ENCODE data around the gene HELB.

Gene HELB

DNA sequence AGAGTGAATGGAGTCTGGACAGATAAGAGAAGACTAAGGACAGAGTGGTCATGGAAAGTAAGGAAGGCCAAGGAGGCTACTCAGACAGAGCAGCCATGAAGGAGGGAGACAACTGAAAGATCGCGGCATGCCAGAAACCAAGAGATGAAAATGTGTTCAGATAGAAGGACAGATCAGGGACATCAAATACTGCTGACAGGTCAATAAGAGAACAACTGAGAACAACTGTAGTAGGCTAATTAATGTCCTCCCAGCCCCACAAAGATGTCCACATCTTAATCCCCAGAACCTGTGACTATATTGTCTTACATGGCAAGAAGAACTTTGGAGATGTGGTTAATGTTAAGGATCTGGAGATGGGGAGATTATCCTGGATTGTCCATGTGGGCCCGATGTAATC lies 15.0 kb upstream of the HELB start:
- H3K27ac ChIP-seq (ENCODE audit: poor library complexity, severe bottlenecking) = no peak overlapping the region

DNA sequence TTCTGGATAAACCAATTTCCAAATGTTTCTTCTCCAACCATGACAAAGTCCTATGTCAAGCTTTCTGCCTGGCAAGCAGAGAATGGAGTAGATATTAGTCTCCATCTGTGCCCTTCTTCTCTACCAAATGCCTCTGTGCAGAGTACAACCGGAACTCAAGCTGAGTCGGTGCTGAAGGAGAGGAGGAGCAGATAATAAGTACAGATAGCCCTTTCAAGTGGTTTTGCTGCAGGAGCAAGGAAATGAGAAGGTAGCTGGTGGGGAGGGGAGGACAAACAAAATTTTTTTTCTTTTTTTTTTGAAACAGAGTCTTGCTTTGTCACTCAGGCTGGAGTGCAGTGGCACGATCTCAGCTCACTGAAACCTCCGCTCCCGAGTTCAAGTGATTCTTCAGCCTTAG lies 14.2 kb upstream of the HELB start:
- Histone ChIP-seq H3K4me1 (ENCODE audit: insufficient read depth, poor library complexity, severe bottlenecking) (no peaks in the 10 kb centered on the region), H3K4me3 (ENCODE audit: severe bottlenecking) (no peak overlapping the region), H3K27ac (ENCODE audit: poor library complexity, severe bottlenecking) (no peak overlapping the region), H3K36me3 (ENCODE audit: low read depth) (no peaks in the 10 kb centered on the region), H3K27me3 (ENCODE audit: insufficient read depth, poor library complexity, severe bottlenecking) (no peaks in the 10 kb centered on the region), H3K9me3 (ENCODE audit: severe bottlenecking) (no peaks in the 10 kb centered on the region)
- TF ChIP-seq, protein P1, sequence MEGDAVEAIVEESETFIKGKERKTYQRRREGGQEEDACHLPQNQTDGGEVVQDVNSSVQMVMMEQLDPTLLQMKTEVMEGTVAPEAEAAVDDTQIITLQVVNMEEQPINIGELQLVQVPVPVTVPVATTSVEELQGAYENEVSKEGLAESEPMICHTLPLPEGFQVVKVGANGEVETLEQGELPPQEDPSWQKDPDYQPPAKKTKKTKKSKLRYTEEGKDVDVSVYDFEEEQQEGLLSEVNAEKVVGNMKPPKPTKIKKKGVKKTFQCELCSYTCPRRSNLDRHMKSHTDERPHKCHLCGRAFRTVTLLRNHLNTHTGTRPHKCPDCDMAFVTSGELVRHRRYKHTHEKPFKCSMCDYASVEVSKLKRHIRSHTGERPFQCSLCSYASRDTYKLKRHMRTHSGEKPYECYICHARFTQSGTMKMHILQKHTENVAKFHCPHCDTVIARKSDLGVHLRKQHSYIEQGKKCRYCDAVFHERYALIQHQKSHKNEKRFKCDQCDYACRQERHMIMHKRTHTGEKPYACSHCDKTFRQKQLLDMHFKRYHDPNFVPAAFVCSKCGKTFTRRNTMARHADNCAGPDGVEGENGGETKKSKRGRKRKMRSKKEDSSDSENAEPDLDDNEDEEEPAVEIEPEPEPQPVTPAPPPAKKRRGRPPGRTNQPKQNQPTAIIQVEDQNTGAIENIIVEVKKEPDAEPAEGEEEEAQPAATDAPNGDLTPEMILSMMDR (IDR thresholded peaks at IDR 0.05; ENCODE audit: poor library complexity, severe bottlenecking) = no peak
- DNase-seq (ENCODE audit: low spot score) (no peak), ATAC-seq (ENCODE audit: low read depth) (no peak)

More for the DNA sequence above, 15.0 kb upstream of the HELB start:
- Histone ChIP-seq H3K27me3 (ENCODE audit: insufficient read depth, poor library complexity, severe bottlenecking) (no peaks in the 10 kb centered on the region), H3K4me1 (ENCODE audit: insufficient read depth, poor library complexity, severe bottlenecking) (no peaks in the 10 kb centered on the region), H3K4me3 (ENCODE audit: severe bottlenecking) (no peak overlapping the region), H3K36me3 (ENCODE audit: low read depth) (no peaks in the 10 kb centered on the region), H3K9me3 (ENCODE audit: severe bottlenecking) (no peaks in the 10 kb centered on the region)
- no peak for ATAC-seq (ENCODE audit: low read depth)
- TF ChIP-seq, protein P1 (IDR thresholded peaks at IDR 0.05; ENCODE audit: poor library complexity, severe bottlenecking) = no peak
- no peak for DNase-seq (ENCODE audit: low spot score)

DNA sequence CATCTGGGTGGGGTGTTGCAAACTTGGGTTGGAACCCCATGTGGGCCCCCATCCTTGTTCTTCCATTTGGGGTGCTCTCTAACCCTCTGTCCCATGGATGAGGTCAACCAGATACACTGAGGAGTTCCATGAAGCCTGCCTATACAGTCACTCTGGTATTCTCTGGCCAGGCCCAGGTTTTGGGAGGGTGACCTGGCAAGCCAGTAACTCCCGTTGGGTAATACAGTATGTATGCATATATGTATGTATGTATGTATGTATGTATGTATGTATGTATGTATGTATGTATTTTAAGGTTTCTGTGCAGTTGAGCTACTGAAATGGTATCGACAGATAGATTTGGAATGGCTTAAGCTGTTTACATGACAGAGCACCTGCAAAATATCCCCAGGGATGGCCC lies 12.8 kb upstream of the HELB start:
- Histone ChIP-seq H3K27me3 (ENCODE audit: insufficient read depth, poor library complexity, severe bottlenecking) (no peaks in the 10 kb centered on the region), H3K4me1 (ENCODE audit: insufficient read depth, poor library complexity, severe bottlenecking) (no peaks in the 10 kb centered on the region), H3K27ac (ENCODE audit: poor library complexity, severe bottlenecking) (no peak overlapping the region), H3K36me3 (ENCODE audit: low read depth) (no peaks in the 10 kb centered on the region), H3K4me3 (ENCODE audit: severe bottlenecking) (no peak overlapping the region), H3K9me3 (ENCODE audit: severe bottlenecking) (no peaks in the 10 kb centered on the region)
- ATAC-seq (ENCODE audit: low read depth) (no peak), DNase-seq (ENCODE audit: low spot score) (no peak)
- TF ChIP-seq, protein P1 (IDR thresholded peaks at IDR 0.05; ENCODE audit: poor library complexity, severe bottlenecking) = no peak

DNA sequence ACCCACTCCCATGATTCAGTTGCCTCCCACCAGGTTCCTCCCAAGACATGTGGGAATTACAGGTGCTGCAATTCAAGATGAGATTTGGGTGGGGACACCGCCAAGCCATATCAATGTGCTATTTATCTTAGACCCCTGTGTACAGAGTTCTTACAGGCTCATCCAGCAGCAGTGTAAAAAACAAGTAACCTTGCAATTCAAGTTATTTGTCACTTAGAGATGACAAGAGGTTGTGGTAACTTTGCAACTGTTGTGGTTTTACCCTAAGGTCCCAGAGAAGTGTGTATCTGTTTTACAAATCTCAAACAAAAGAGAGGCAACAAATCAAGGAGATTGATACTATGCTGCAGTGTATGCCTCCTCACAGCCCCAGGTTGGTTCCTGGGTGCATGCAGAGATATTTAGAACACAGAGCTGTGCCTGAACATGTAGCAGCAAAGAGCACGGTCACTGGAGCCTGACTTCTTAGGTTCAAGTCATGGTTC lies 11.5 kb upstream of the HELB start:
- H3K4me1 ChIP-seq (ENCODE audit: insufficient read depth, poor library complexity, severe bottlenecking) = no peaks in the 10 kb centered on the region
- H3K27me3 ChIP-seq (ENCODE audit: insufficient read depth, poor library complexity, severe bottlenecking) = no peaks in the 10 kb centered on the region
- H3K36me3 ChIP-seq (ENCODE audit: low read depth) = no peaks in the 10 kb centered on the region
- no peak overlapping the region for H3K27ac ChIP-seq (ENCODE audit: poor library complexity, severe bottlenecking)
- DNase-seq (ENCODE audit: low spot score) (no peak), ATAC-seq (ENCODE audit: low read depth) (no peak)
- H3K9me3 ChIP-seq (ENCODE audit: severe bottlenecking) = no peaks in the 10 kb centered on the region
- no peak overlapping the region for H3K4me3 ChIP-seq (ENCODE audit: severe bottlenecking)
- TF ChIP-seq, protein P1 (IDR thresholded peaks at IDR 0.05; ENCODE audit: poor library complexity, severe bottlenecking) = no peak

DNA sequence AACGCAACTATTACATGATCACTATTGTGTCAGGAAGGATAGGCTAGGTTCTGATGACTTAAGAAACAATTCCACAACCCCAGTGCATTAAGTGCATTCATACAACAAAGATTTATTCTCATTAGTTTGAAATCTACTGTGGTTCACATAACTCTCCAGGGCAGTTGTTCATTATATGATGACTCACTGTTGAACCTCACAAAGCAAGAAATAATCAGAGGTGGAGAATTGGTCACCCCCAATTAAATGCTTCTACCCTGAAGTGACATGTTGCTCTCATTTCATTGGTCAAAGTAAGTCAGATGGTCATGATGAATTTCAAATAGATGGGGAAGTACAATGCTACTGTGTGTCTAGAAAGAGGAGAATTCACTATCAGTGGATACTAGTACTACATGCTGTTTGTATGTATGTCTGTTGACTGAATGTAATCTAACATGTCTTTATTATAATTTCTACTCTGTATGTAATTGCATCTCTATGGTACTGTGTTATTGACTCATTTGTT lies 6.1 kb upstream of the HELB start:
- no peaks in the 10 kb centered on the region for H3K27me3 ChIP-seq (ENCODE audit: insufficient read depth, poor library complexity, severe bottlenecking)
- no peak overlapping the region for H3K27ac ChIP-seq (ENCODE audit: poor library complexity, severe bottlenecking)
- TF ChIP-seq, protein P1 (IDR thresholded peaks at IDR 0.05; ENCODE audit: poor library complexity, severe bottlenecking) = no peak
- no peaks in the 10 kb centered on the region for H3K36me3 ChIP-seq (ENCODE audit: low read depth)
- H3K4me3 ChIP-seq (ENCODE audit: severe bottlenecking) = no peak overlapping the region
- no peak for DNase-seq (ENCODE audit: low spot score)
- no peak for ATAC-seq (ENCODE audit: low read depth)
- H3K9me3 ChIP-seq (ENCODE audit: severe bottlenecking) = no peaks in the 10 kb centered on the region
- no peaks in the 10 kb centered on the region for H3K4me1 ChIP-seq (ENCODE audit: insufficient read depth, poor library complexity, severe bottlenecking)
